ENCODE measurements around the gene FBXO31.

GRCh38 chr16:87412371-87412995, 28.9 kb upstream of the FBXO31 start:
- no peak for TF ChIP-seq POLR2A (IDR thresholded peaks at IDR 0.05)
- no peak for TF ChIP-seq CTCF (IDR thresholded peaks at IDR 0.05)
